ENCODE measurements around the gene CTLA4. TPM values are rescaled to one million over a fixed set of nuclear protein-coding genes. Genes with fewer than 3 reads are reported as not detected.

CTLA4 gene
- total and polyA plus RNA-seq, 4 donors, result 0.30 to 1.8 TPM; not detected in 2

GRCh38 chr2:203918264-203918663 is 50.7 kb downstream of the CTLA4 start:
- ATAC-seq (ENCODE audit: low FRiP score) (peak; percentile 17), DNase-seq (no peak)
- intact Hi-C loops (cut with DNase I), result no loop called here
- H3K27ac ChIP-seq (ENCODE audit: low read depth in 1 of 2, low read length in 2 of 2), result peak overlapping the region in 1 of 2 donors; percentile 43
- H3K4me1 ChIP-seq (ENCODE audit: control insufficient read depth in 1 of 2, insufficient read depth in 2 of 2, low read length in 2 of 2), result peaks cover 0 to 2% of the 10 kb centered on the region in 2 donors
- H3K27me3 ChIP-seq (ENCODE audit: control insufficient read depth in 1 of 2, insufficient read depth in 2 of 2, low read length in 1 of 2), result no peaks in the 10 kb centered on the region
- 7 to 22% methylated on average over 7 of the region's 7 CpGs for WGBS, 2 donors
- no peaks in the 10 kb centered on the region for H3K9me3 ChIP-seq (ENCODE audit: control insufficient read depth, low read length)
- H3K36me3 ChIP-seq (ENCODE audit: control insufficient read depth in 1 of 2, insufficient read depth in 2 of 2, low read length in 1 of 2), result no peaks in the 10 kb centered on the region
- no peak overlapping the region for H3K4me3 ChIP-seq (ENCODE audit: low read length in 2 of 2)

GRCh38 chr2:203918839-203919238 is 51.3 kb downstream of the CTLA4 start:
- H3K27ac ChIP-seq (ENCODE audit: low read depth in 1 of 2, low read length in 2 of 2), result peak overlapping the region in 1 of 2 donors; percentile 54
- H3K27me3 ChIP-seq (ENCODE audit: control insufficient read depth in 1 of 2, insufficient read depth in 2 of 2, low read length in 1 of 2), result no peaks in the 10 kb centered on the region
- peaks cover 0 to 2% of the 10 kb centered on the region in 2 donors for H3K4me1 ChIP-seq (ENCODE audit: control insufficient read depth in 1 of 2, insufficient read depth in 2 of 2, low read length in 2 of 2)
- no peaks in the 10 kb centered on the region for H3K9me3 ChIP-seq (ENCODE audit: control insufficient read depth, low read length)
- H3K36me3 ChIP-seq (ENCODE audit: control insufficient read depth in 1 of 2, insufficient read depth in 2 of 2, low read length in 1 of 2), result no peaks in the 10 kb centered on the region
- intact Hi-C loops (cut with DNase I), result no loop called here
- WGBS, 2 donors, result 29 to 30% methylated on average over 3 of the region's 3 CpGs
- ATAC-seq (ENCODE audit: low FRiP score) (peak; percentile 62), DNase-seq (no peak)
- no peak overlapping the region for H3K4me3 ChIP-seq (ENCODE audit: low read length in 2 of 2)

Other genes starting within 250 kb of the CTLA4 start
- gene CD28, start 161.1 kb upstream of the CTLA4 start, total RNA-seq, result 10 to 100 TPM in 1 of 2 donors, 1 to 10 TPM in 1; 7.4 to 11.0 TPM
- 1 to 10 TPM; 1.0 to 4.0 TPM for gene CD28, start 161.1 kb upstream of the CTLA4 start, polyA plus RNA-seq
- gene ICOS, start 69.0 kb downstream of the CTLA4 start, total RNA-seq, result under 1 TPM in 1 of 2 donors, not detected in 1; 0.49 TPM
- gene ICOS, start 69.0 kb downstream of the CTLA4 start, polyA plus RNA-seq, result under 1 TPM in 1 of 2 donors, not detected in 1; 0.10 TPM

All from aorta (tissue), 5 donors.